Activated CD8-positive, alpha-beta T cell treated with anti-CD3 and anti-CD28 coated beads for 36 hours (primary cell): Measurements from ENCODE around the gene CRELD2. TPM values are rescaled to one million over a fixed set of nuclear protein-coding genes. Genes with fewer than 3 reads are reported as not detected.

ENCODE experiments used
- ATAC-seq: fragments of 200-7000 bp; cut with Tn5 transposase; one replicate; pipeline ENCODE4 v1.10.0; 2021; ENCODE audit warnings: mild to moderate bottlenecking, moderate library complexity
- CTCF ChIA-PET: fragments of 350-600 bp; sonication (Branson Sonifier 250); formaldehyde crosslinking; loops from one replicate; lab custom pipeline; 2021; ENCODE audit warnings: antibody characterized with exemption; lab: Charles Lee
- POLR2A ChIA-PET: fragments of 350-600 bp; sonication (Branson Sonifier 250); formaldehyde crosslinking; loops from one replicate; lab custom pipeline; 2021; ENCODE audit warnings: antibody characterized with exemption; lab: Charles Lee
- DNase-seq: peaks from one replicate; pipeline ENCODE4 v3.0.0-alpha.2; 2020
- H3K27ac Mint-ChIP-seq: one replicate; pipeline ENCODE4 v1.8.0; 2021; ENCODE audit warnings: mild to moderate bottlenecking, mixed read lengths
- H3K27me3 Mint-ChIP-seq: one replicate; pipeline ENCODE4 v1.8.0; 2021; ENCODE audit warnings: mixed read lengths
- H3K36me3 Mint-ChIP-seq: one replicate; pipeline ENCODE4 v1.8.0; 2021; ENCODE audit warnings: low read depth, mixed read lengths
- H3K4me1 Mint-ChIP-seq: one replicate; pipeline ENCODE4 v1.8.0; 2021; ENCODE audit warnings: low read depth, mixed read lengths
- H3K4me3 Mint-ChIP-seq: one replicate; pipeline ENCODE4 v1.8.0; 2021; ENCODE audit warnings: mild to moderate bottlenecking, moderate library complexity, mixed read lengths
- H3K9me3 Mint-ChIP-seq: one replicate; pipeline ENCODE4 v1.8.0; 2021; ENCODE audit warnings: mixed read lengths
- CTCF ChIP-seq: fragments of 200-600 bp; IDR thresholded peaks from one replicate; pipeline ENCODE4 v1.8.0; 2022; ENCODE audit warnings: antibody characterized with exemption, mild to moderate bottlenecking
- intact Hi-C: fragments of 100-400 bp; cut with micrococcal nuclease; formaldehyde crosslinking; loops from one replicate; pipeline ENCODE4 v1.10.0; 2022
- total RNA-seq, 2 experiments: library from RNA; stranded (reverse); gene quantifications; one replicate each; pipeline ENCODE4 v1.2.3, GENCODE V29; 2021

The CRELD2 gene
- total RNA-seq, 2 experiments from 2014 or later: 26.1 to 28.2 TPM

- CTCF ChIA-PET: interaction anchor here (1.0 to 1.2 kb wide), 2 partner anchors 7 to 92 kb away, joined by 4 to 5 read pairs; no protein-coding TSS in a partner anchor
- no peak overlapping the region for H3K27ac Mint-ChIP-seq
- intact Hi-C loops: no loop called here
Measured at GRCh38 chr22:49937758-49938564, 19.5 kb downstream of the CRELD2 start.

GRCh38 chr22:49938565-49939136, 20.2 kb downstream of the CRELD2 start:
- Mint-ChIP-seq H3K27ac (no peak overlapping the region), H3K9me3 (no peaks in the 10 kb centered on the region), H3K4me1 (peaks cover 11% of the 10 kb centered on the region), H3K36me3 (no peaks in the 10 kb centered on the region), H3K27me3 (no peaks in the 10 kb centered on the region), H3K4me3 (no peak overlapping the region)
- POLR2A ChIA-PET: interaction anchor here (1.0 to 1.5 kb wide), 4 partner anchors 8 to 73 kb away, joined by 3 to 8 read pairs (median 3); partner anchors contain the start of gene IL17REL
- CTCF ChIA-PET: interaction anchor here (1.0 to 1.2 kb wide), 2 partner anchors 8 to 92 kb away, joined by 4 to 5 read pairs; no protein-coding TSS in a partner anchor
- intact Hi-C loops: no loop called here
- DNase-seq (no peak), ATAC-seq (no peak)
- no peak for TF ChIP-seq CTCF

More at GRCh38 chr22:49937758-49938564, 19.5 kb downstream of the CRELD2 start:
- H3K27me3 Mint-ChIP-seq: no peaks in the 10 kb centered on the region
- no peaks in the 10 kb centered on the region for H3K9me3 Mint-ChIP-seq
- no peaks in the 10 kb centered on the region for H3K36me3 Mint-ChIP-seq
- peaks cover 16% of the 10 kb centered on the region for H3K4me1 Mint-ChIP-seq
- ATAC-seq (no peak), DNase-seq (no peak)
- POLR2A ChIA-PET: interaction anchor here (1.0 to 2.6 kb wide), 6 partner anchors 9 to 74 kb away, joined by 3 to 13 read pairs (median 6); partner anchors contain the start of gene IL17REL
- H3K4me3 Mint-ChIP-seq: no peak overlapping the region
- TF ChIP-seq CTCF: no peak

DNA sequence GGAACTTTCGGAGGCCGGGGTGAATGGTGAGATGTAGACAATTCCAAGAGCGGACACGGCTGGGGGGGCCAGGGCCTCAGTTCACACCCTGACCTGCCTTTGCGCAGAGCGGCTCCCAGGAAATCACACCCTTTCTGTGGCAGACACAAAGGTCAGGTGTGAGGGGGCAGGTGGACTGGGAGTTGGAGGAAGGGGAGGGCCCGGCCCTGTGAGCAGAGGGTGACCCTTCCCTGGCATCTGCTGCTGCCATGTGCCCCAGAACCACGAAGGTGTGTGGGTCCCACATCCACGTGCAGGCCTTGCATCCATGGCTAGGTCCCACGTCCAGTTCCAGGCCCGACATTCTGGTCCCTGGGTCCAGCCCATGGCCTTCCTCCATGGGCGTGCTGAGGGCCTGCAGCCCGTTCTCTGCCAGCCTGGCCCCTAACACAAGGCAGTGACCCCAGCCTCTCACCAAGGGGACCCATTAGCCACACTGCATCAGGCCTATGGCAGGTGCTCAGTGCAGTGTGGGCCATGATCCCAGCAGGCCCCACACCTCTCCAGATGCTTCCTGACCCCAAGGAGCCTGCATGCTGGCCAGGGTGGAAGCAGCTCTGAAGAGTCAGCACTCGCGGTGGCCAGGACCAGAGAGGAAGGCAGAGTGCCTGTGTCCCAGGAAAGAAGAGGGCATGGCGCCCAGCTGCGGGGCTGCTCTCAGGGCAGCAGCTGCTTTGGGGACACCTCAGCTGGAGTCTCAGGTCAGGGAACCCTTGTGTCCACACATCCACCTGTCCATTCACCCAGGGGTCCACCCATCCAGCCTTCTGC, 23.3 kb downstream of the CRELD2 start:
- no peaks in the 10 kb centered on the region for H3K27me3 Mint-ChIP-seq
- ATAC-seq: no peak
- no peaks in the 10 kb centered on the region for H3K36me3 Mint-ChIP-seq
- no peak overlapping the region for H3K27ac Mint-ChIP-seq
- H3K4me1 Mint-ChIP-seq: peaks cover 13% of the 10 kb centered on the region
- ChIA-PET POLR2A (interaction anchor here (1.0 kb wide), 1 partner anchor 18 kb away, joined by 3 read pairs; no protein-coding TSS in a partner anchor), CTCF (no interaction called here)
- no peak overlapping the region for H3K4me3 Mint-ChIP-seq
- intact Hi-C loops: no loop called here
- no peak for DNase-seq
- H3K9me3 Mint-ChIP-seq: no peaks in the 10 kb centered on the region
- TF ChIP-seq CTCF: no peak

- ChIA-PET POLR2A (interaction anchor here (0.8 kb wide), 1 partner anchor 19 kb away, joined by 3 read pairs; no protein-coding TSS in a partner anchor), CTCF (no interaction called here)
- intact Hi-C loops: no loop called here
- H3K4me3 Mint-ChIP-seq: no peak overlapping the region
- H3K9me3 Mint-ChIP-seq: no peaks in the 10 kb centered on the region
- ATAC-seq (peak; percentile 43), DNase-seq (no peak)
- no peak overlapping the region for H3K27ac Mint-ChIP-seq
- no peaks in the 10 kb centered on the region for H3K27me3 Mint-ChIP-seq
- H3K36me3 Mint-ChIP-seq: no peaks in the 10 kb centered on the region
- peaks cover 8% of the 10 kb centered on the region for H3K4me1 Mint-ChIP-seq
- TF ChIP-seq CTCF: no peak
Measured at GRCh38 chr22:49942565-49943404, 24.4 kb downstream of the CRELD2 start.
